GM19240 (cell line): Measurements from ENCODE around the gene PBX2.
"Not testable (repeated sequence)": the region's sequence is repeated elsewhere in the genome, so short reads cannot be mapped to it uniquely, and the experiment has no call there.

ENCODE experiments used
- DNase-seq: peaks from one replicate; pipeline ENCODE4 v3.0.0; 2011; ENCODE audit warnings: low spot score; ENCODE audit not compliant: insufficient read length

Gene PBX2

GRCh38 chr6:32190054-32190851 lies at the start of gene PBX2:
Gene PBX2, minus strand, starts transcription at chr6:32190202. Its CDS starts 287 bp downstream, at chr6:32189915.
- DNase-seq: peak; percentile 33

- DNase-seq: no peak
These were observed 49.5 kb upstream of the PBX2 start for GRCh38 chr6:32239462-32239861.

- DNase-seq: no peak
These were observed 44.9 kb upstream of the PBX2 start for GRCh38 chr6:32234934-32235333.

DNA sequence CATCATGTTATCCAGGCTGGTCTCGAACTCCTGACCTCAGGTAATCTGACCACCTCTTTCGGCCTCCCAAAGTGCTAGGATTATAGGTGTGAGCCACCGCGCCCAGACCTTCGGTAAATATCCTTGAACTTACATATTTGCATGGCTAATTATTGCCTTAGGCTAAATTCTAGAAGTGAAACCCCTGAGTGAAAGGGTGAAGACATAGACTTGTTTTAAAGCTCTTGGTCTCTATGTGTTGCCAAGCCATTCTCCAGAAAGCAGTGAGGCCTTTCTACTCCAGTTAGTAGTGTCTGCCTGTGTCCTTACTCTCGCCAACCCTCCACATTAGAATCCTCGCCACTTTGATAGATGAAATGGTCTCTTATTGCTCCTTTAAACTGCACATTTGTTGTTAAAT lies 36.4 kb upstream of the PBX2 start:
- no peak for DNase-seq

GRCh38 chr6:32224696-32225095 lies 34.7 kb upstream of the PBX2 start:
- DNase-seq: peak; percentile 24

DNA sequence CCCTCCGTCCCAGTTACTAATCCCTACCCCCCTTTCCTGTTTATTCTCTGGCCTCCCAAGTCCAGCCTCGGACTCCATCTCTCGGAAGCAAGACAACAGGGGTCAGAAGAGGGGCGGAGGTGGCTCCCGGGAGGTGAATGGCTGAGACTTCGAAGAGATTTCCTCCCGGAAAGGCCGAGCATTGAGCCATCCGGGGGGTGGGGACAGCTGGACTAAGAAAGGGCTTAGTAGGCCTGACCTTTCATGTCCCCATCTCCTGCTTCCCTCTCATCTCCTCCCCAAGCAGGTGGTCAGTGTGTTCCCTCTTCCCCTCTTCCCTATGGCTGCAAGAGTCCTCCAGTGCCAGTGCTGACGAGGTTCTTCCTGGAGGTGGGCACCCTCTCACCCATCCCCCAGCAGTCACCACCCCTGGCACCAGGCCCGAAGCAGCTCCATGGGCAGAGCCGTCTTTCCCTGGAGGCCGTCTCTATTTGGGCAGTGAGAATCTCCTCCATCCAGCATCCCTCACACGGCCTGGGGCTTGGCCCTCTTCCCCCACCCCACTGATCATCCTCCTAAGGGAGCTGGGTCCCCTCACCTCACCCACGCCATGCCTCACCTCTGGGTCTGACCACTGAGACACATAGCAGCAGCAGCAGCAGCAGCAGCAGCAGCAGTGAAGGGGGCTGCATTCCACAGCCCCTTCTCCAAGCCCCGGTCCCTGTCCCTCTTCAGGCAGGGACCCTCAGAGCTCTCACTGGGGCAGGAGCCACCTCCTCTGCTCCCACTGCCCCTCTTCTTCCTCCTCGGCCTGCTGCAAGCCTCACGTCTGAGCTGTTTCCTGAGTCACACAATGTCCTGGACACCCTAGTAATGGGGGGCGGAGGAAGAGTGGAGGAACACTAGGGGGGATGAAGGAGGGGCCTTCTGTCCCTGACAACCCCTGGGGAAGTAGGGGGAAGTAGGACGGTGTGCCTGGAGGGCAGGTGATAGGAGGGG lies 33.5 kb upstream of the PBX2 start, which contains the start of gene NOTCH4:
TSS of gene NOTCH4 (minus strand) at position 810 of the 978 bp plus-strand sequence. CDS start at position 671, 139 bp downstream.
- DNase-seq: no peak

DNA sequence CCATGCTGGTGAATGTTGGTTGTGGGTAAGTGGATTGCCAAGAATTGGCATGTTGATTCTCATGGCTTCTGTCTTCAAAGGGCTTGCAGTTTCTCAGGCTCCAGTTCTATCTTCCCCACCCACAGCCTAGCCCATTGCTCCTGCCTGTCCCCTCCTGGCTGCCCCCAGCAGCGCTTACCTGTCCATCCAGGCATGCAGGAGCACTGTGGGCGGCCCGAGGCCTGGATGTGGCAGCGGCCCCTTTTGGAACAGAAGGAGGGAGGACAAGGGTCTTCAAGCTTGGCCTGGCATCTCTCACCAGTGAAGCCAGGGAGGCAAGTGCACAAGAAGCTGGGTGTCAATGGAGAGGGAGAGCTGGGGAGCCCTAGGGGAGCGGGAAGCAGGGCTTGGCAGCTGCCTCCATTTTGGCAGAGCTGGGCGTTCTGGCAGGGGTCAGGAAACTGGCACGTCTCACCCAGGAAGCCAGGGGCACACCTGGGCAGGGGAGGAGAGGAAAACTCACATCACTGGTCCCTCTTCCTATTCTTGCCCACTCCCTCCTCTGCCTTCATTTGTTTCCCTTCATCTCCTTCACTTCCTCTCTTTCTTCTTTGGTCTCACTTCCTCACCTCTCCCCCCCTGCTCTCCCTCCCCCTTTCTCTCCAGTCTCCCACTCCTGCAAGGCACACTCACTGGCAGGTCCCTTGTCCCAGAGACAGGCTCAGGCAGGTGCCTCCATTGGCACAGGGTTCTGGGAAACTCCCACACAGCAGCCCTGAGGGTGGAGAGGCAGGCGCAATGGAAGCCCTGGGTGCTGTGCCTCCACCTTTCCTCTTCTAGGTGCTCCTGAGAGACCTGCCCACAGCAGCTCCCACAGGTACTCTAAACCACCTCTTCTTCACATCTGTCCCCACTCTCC lies 32.6 kb upstream of the PBX2 start:
- DNase-seq: no peak

DNA sequence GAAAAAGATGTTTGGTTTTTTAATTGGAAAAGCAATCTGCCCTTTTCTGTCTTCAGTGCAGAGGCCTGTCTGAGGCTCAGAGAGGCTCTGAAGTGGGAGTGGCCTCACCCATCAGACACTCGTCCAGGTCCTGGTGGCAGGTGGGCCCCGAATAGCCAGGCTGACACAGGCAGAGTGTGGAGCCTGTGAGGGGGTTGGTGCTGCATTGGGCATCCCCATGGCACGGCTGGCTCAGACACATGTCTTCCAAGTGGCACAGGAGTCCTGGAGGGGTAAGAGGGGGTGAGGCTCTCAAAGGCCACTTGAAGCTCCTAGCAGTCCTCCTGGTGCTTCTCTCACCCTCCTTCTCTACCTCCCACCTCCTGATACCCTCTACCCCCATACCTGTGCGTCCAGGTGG lies 30.0 kb upstream of the PBX2 start:
- no peak for DNase-seq

DNA sequence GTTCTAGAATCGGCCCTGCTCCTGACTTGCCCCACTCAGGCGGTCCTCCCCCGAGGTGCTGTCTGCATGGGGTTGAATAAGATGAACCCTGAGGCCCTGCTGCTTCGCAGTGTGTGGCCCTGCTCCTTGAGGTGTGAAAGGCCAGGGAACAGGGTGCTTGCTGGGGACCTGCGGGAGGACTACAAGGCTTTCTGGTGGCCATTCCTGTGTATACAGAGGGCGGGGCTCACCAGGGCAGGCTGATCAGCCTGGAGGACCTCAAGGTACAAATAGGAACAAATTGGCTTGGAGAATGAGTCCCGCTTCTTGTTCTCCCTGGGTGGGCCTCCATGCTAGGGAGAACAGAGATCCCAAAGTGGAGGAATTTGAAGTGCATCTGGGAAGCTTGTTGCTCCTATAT lies 28.2 kb upstream of the PBX2 start:
- DNase-seq: no peak

DNA sequence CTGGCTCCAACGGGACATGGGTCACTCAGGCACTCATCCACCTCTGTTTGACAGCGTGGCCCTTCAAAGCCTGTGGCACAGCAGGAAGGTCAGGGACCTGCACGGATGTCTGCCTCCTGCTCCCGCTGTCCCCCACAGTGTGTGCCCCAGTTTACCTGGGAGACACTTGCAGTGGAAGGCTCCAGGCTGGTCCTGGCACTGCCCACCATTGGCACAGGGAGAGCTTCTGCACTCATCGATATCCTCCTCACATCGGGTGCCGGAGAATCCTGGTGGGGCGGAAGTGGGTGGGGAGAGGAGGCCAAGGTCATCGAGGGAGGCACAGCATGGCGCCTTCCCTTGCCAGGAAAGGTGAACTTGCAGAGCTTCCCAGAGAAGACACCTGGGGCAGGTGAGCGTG lies 27.0 kb upstream of the PBX2 start:
- DNase-seq: no peak

- DNase-seq: no peak
These were observed 26.3 kb upstream of the PBX2 start for GRCh38 chr6:32216285-32216684.

GRCh38 chr6:32215617-32216016 lies 25.6 kb upstream of the PBX2 start:
- no peak for DNase-seq

DNA sequence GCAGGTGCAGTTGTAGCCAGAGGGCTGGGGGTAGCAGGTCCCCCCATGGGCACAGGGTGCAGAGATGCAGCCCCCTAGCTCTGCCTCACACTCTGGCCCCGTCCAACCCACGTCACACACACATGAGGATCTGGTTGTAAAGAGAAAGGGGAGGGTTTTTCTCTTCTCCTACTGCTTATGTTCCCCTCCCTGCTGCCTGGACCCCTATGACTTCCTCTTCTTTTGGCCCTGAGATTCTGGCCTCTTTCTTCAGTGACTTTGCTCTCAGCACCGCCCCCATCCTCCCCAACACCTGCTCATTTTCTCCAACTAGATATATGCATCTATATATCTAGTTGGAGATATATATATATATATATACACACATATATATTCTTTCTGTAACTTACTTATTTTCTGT lies 24.1 kb upstream of the PBX2 start:
- DNase-seq: no peak

GRCh38 chr6:32213649-32214048 lies 23.6 kb upstream of the PBX2 start:
- no peak for DNase-seq

- DNase-seq: no peak
These were observed 22.2 kb upstream of the PBX2 start for GRCh38 chr6:32212076-32212760.

DNA sequence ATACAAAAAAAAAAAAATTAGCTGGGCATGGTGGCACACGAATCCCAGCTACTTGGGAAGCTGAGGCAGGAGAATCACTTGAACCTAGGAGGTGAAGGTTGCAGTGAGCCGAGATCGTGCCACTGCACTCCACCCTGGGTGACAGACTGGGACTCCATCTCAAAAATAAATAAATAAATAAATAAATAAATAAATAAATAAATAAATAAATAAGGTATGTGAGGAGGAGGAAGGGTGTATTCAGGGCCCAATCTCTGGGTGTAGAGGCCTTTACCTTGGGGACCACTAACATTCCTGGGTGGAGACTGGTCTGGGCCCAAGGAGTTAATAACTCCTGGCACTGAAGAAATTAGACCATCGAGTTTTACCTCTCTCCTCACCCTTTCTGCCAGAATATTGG lies 21.4 kb upstream of the PBX2 start:
- not testable (repeated sequence) for DNase-seq

- no peak for DNase-seq
These were observed 20.2 kb upstream of the PBX2 start for GRCh38 chr6:32210191-32210601.

DNA sequence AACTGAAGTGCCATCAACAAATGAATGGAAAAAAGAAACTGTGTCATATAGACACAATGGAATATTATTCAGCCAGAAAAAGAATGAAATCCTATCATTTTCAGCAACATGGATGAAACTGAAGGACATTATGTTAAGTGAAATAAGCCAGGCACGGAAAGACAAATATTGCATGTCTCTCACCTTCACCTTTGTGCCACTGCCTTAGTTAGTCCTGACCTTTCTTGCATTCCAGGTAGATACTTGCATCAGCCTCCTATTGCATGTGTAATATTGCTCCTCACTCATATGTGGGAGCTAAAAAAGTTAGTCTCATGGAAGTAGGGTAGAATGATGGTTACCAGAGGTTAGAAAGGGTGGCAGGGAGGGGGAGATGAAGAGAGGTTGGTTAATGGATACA lies 19.0 kb upstream of the PBX2 start:
- DNase-seq: no peak

DNA sequence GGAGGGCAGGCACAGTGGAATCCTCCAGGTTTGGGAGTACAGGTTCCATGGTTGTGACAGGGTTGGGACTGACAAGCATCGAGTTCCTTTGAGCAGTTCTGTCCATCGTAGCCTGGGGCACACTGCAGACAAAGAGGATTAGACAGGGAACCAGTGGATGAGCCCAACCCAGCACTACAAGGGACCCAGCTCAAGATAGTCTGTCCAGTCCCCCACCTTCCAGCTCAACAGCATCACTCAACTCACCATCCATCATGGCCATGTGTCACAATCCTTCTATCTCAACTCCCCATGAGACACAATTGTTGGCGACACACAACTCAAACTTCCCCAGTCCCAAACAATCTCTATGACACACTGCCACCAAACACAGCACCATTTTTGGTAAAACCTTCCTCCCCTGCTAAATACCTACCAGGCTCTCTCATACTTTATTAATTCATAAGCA lies 14.3 kb upstream of the PBX2 start:
- DNase-seq: no peak

- DNase-seq: no peak
These were observed 13.6 kb upstream of the PBX2 start for GRCh38 chr6:32203426-32204267.
